Activated CD4-positive, alpha-beta T cell treated with anti-CD3 and anti-CD28 coated beads, Interleukin-2, amount 50 U/mL, for 1 hour (primary cell): ENCODE measurements around the gene TFG.

Source experiments
- DNase-seq: peaks from one replicate; pipeline ENCODE4 v3.0.0-alpha.2; 2020

The TFG gene

GRCh38 chr3:100708644-100708988, 678 bp upstream of the TFG start:
- DNase-seq: no peak

- peak; percentile 23 for DNase-seq
Observed at GRCh38 chr3:100709842-100710260, 557 bp downstream of the TFG start.

GRCh38 chr3:100710261-100710968, 1.1 kb downstream of the TFG start:
- peak; percentile 44 for DNase-seq

GRCh38 chr3:100715176-100715575, 5.9 kb downstream of the TFG start:
- no peak for DNase-seq

GRCh38 chr3:100717063-100717462, 7.8 kb downstream of the TFG start:
- no peak for DNase-seq

- DNase-seq: no peak
Observed at GRCh38 chr3:100717637-100718487, 8.6 kb downstream of the TFG start.

- DNase-seq: no peak
Observed at GRCh38 chr3:100719136-100719535, 9.8 kb downstream of the TFG start.

- DNase-seq: no peak
Observed at GRCh38 chr3:100720426-100720825, 11.1 kb downstream of the TFG start.

- no peak for DNase-seq
Observed at GRCh38 chr3:100725935-100726513, 16.7 kb downstream of the TFG start.

- DNase-seq: no peak
Observed at GRCh38 chr3:100726706-100727105, 17.4 kb downstream of the TFG start.

GRCh38 chr3:100730524-100730923, 21.2 kb downstream of the TFG start:
- DNase-seq: no peak

GRCh38 chr3:100732435-100732834, 23.1 kb downstream of the TFG start:
- DNase-seq: no peak

GRCh38 chr3:100737334-100737733, 28.0 kb downstream of the TFG start:
- no peak for DNase-seq

GRCh38 chr3:100740207-100740606, 30.9 kb downstream of the TFG start:
- no peak for DNase-seq

GRCh38 chr3:100743535-100743934, 34.2 kb downstream of the TFG start:
- no peak for DNase-seq

- DNase-seq: no peak
Observed at GRCh38 chr3:100744671-100745070, 35.4 kb downstream of the TFG start.

GRCh38 chr3:100745617-100746016, 36.3 kb downstream of the TFG start:
- DNase-seq: no peak

GRCh38 chr3:100746092-100746491, 36.8 kb downstream of the TFG start:
- DNase-seq: no peak

- DNase-seq: no peak
Observed at GRCh38 chr3:100748220-100748619, 38.9 kb downstream of the TFG start.

GRCh38 chr3:100748967-100749366, 39.7 kb downstream of the TFG start:
- no peak for DNase-seq

GRCh38 chr3:100753846-100754245, 44.6 kb downstream of the TFG start:
- DNase-seq: no peak

GRCh38 chr3:100754563-100755334, 45.5 kb downstream of the TFG start:
- DNase-seq: no peak

- no peak for DNase-seq
Observed at GRCh38 chr3:100756441-100756840, 47.1 kb downstream of the TFG start.
